Endometrial microvascular endothelial cells (primary cell): ENCODE measurements around the gene AMPD3. TPM values are rescaled to one million over a fixed set of nuclear protein-coding genes. Genes with fewer than 3 reads are reported as not detected.

Experiments
- in situ Hi-C: cut with HindIII; loops from 2 replicates; pipeline ENCODE4 v1.10.0; 2017; ENCODE audit warnings: low sequenced_read_pairs, low pct_unique_long_range_greater_than_20kb; ENCODE audit errors: inconsistent ontology term
- total RNA-seq: library from RNA; depleted of rRNA; stranded (reverse); fragments of >200 nt; gene quantifications from one replicate; pipeline ENCODE4 v1.2.3, GENCODE V29; 2015; ENCODE audit errors: inconsistent ontology term

Gene AMPD3
- total RNA-seq, 1 donor from 2014 or later: 4.7 TPM

GRCh38 chr11:10456519-10456918 is 1.5 kb downstream of the AMPD3 start:
- in situ Hi-C loops: no loop called here

GRCh38 chr11:10457901-10458300 is 2.8 kb downstream of the AMPD3 start:
- in situ Hi-C loops: no loop called here

- in situ Hi-C loops: no loop called here
Measured at GRCh38 chr11:10459029-10459970, 4.2 kb downstream of the AMPD3 start.

GRCh38 chr11:10460611-10461275 is 5.7 kb downstream of the AMPD3 start:
- in situ Hi-C loops: no loop called here

GRCh38 chr11:10461276-10461790 is 6.3 kb downstream of the AMPD3 start:
- in situ Hi-C loops: no loop called here

GRCh38 chr11:10462746-10463300 is 7.8 kb downstream of the AMPD3 start:
- in situ Hi-C loops: no loop called here

- in situ Hi-C loops: no loop called here
Measured at GRCh38 chr11:10473371-10473770, 18.3 kb downstream of the AMPD3 start.

GRCh38 chr11:10474551-10474950 is 19.5 kb downstream of the AMPD3 start:
- in situ Hi-C loops: no loop called here

- in situ Hi-C loops: no loop called here
Measured at GRCh38 chr11:10476342-10476741, 21.3 kb downstream of the AMPD3 start.

- in situ Hi-C loops: no loop called here
Measured at GRCh38 chr11:10476927-10477689, 22.0 kb downstream of the AMPD3 start.

- in situ Hi-C loops: no loop called here
Measured at GRCh38 chr11:10477690-10478046, 22.6 kb downstream of the AMPD3 start.

GRCh38 chr11:10478066-10478465 is 23.0 kb downstream of the AMPD3 start:
- in situ Hi-C loops: no loop called here

GRCh38 chr11:10478574-10479550 is 23.8 kb downstream of the AMPD3 start:
- in situ Hi-C loops: no loop called here

- in situ Hi-C loops: no loop called here
Measured at GRCh38 chr11:10480026-10480425, 25.0 kb downstream of the AMPD3 start.

- in situ Hi-C loops: no loop called here
Measured at GRCh38 chr11:10480760-10481159, 25.7 kb downstream of the AMPD3 start.

GRCh38 chr11:10481560-10482349 is 26.7 kb downstream of the AMPD3 start:
- in situ Hi-C loops: no loop called here

- in situ Hi-C loops: no loop called here
Measured at GRCh38 chr11:10483174-10483573, 28.1 kb downstream of the AMPD3 start.
